ENCODE data around the gene KRT85.

DNA sequence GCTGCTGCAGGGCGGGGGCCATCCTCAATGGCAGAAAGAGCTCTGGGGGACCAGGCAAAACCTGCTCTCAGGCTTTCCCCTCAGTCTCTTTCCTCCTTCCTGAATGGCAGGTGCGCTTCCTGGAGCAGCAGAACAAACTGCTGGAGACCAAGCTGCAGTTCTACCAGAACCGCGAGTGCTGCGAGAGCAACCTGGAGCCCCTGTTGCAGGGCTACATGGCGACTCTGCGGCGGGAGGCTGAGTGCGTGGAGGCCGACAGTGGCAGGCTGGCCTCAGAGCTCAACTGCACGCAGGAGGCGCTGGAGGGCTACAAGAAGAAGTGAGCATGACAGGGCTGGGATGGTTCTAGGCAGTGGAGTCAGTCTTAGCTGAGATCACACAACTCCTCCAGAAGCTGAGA, 23.2 kb downstream of the KRT85 start:
- TF ChIP-seq MAFK (IDR thresholded peaks at IDR 0.05; ENCODE audit: low read depth, low read length): no peak
- no peak for TF ChIP-seq SMC3 (IDR thresholded peaks at IDR 0.05; ENCODE audit: low read depth, low read length)
- TF ChIP-seq, protein P1, sequence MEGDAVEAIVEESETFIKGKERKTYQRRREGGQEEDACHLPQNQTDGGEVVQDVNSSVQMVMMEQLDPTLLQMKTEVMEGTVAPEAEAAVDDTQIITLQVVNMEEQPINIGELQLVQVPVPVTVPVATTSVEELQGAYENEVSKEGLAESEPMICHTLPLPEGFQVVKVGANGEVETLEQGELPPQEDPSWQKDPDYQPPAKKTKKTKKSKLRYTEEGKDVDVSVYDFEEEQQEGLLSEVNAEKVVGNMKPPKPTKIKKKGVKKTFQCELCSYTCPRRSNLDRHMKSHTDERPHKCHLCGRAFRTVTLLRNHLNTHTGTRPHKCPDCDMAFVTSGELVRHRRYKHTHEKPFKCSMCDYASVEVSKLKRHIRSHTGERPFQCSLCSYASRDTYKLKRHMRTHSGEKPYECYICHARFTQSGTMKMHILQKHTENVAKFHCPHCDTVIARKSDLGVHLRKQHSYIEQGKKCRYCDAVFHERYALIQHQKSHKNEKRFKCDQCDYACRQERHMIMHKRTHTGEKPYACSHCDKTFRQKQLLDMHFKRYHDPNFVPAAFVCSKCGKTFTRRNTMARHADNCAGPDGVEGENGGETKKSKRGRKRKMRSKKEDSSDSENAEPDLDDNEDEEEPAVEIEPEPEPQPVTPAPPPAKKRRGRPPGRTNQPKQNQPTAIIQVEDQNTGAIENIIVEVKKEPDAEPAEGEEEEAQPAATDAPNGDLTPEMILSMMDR (conservative IDR thresholded peaks at IDR 0.05; ENCODE audit: low read depth, low read length): no peak
- no peak for TF ChIP-seq POLR2A (IDR thresholded peaks at IDR 0.05; ENCODE audit: low read depth, low read length)
- TF ChIP-seq, protein P2, sequence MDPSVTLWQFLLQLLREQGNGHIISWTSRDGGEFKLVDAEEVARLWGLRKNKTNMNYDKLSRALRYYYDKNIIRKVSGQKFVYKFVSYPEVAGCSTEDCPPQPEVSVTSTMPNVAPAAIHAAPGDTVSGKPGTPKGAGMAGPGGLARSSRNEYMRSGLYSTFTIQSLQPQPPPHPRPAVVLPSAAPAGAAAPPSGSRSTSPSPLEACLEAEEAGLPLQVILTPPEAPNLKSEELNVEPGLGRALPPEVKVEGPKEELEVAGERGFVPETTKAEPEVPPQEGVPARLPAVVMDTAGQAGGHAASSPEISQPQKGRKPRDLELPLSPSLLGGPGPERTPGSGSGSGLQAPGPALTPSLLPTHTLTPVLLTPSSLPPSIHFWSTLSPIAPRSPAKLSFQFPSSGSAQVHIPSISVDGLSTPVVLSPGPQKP (IDR thresholded peaks at IDR 0.05; ENCODE audit: borderline replicate concordance, low read depth, low read length): no peak
- TF ChIP-seq, protein P3, sequence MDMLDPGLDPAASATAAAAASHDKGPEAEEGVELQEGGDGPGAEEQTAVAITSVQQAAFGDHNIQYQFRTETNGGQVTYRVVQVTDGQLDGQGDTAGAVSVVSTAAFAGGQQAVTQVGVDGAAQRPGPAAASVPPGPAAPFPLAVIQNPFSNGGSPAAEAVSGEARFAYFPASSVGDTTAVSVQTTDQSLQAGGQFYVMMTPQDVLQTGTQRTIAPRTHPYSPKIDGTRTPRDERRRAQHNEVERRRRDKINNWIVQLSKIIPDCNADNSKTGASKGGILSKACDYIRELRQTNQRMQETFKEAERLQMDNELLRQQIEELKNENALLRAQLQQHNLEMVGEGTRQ (IDR thresholded peaks at IDR 0.05; ENCODE audit: low read depth, low read length): no peak
- no peak for TF ChIP-seq MAZ (IDR thresholded peaks at IDR 0.05; ENCODE audit: borderline replicate concordance, low read depth, low read length)
- TF ChIP-seq RAD21 (IDR thresholded peaks at IDR 0.05; ENCODE audit: low read length): no peak
- no peak for TF ChIP-seq CEBPB (IDR thresholded peaks at IDR 0.05; ENCODE audit: low read depth, low read length)
- no peak for TF ChIP-seq FOS (IDR thresholded peaks at IDR 0.05; ENCODE audit: low read depth, low read length)
- TF ChIP-seq RFX5 (IDR thresholded peaks at IDR 0.05; ENCODE audit: low read depth, low read length): no peak
